DMS79 treated with DMSO at 0.1 percent for 48 hours (cell line): Measurements from ENCODE around the gene DPP7.

ENCODE experiments used
- DNase-seq: peaks from one replicate; lab custom pipeline; 2025; lab: John Stamatoyannopoulos, UW

DPP7 gene

GRCh38 chr9:137111788-137112563 lies 2.6 kb downstream of the DPP7 start:
- DNase-seq, result no peak

- no peak for DNase-seq
Observed at GRCh38 chr9:137110911-137111787, 3.4 kb downstream of the DPP7 start.

- no peak for DNase-seq
Observed at GRCh38 chr9:137110147-137110910, 4.2 kb downstream of the DPP7 start.

GRCh38 chr9:137109250-137110146 lies 5.0 kb downstream of the DPP7 start:
- DNase-seq, result no peak

- DNase-seq, result no peak
Observed at GRCh38 chr9:137108608-137109249, 5.8 kb downstream of the DPP7 start.

GRCh38 chr9:137107982-137108381 lies 6.6 kb downstream of the DPP7 start:
- DNase-seq, result no peak

- no peak for DNase-seq
Observed at GRCh38 chr9:137107312-137107921, 7.1 kb downstream of the DPP7 start.

GRCh38 chr9:137106662-137107250 lies 7.8 kb downstream of the DPP7 start:
- DNase-seq, result no peak

- no peak for DNase-seq
Observed at GRCh38 chr9:137105814-137106661, 8.5 kb downstream of the DPP7 start.

GRCh38 chr9:137103206-137103999 lies 11.1 kb downstream of the DPP7 start:
- no peak for DNase-seq

GRCh38 chr9:137099231-137099630 lies 15.3 kb downstream of the DPP7 start:
- no peak for DNase-seq

- DNase-seq, result no peak
Observed at GRCh38 chr9:137097761-137098462, 16.6 kb downstream of the DPP7 start.

- DNase-seq, result no peak
Observed at GRCh38 chr9:137096785-137097546, 17.6 kb downstream of the DPP7 start.

- no peak for DNase-seq
Observed at GRCh38 chr9:137095664-137096517, 18.6 kb downstream of the DPP7 start.

- DNase-seq, result no peak
Observed at GRCh38 chr9:137089232-137089947, 25.1 kb downstream of the DPP7 start.
